Kidney epithelial cell (primary cell): ENCODE data around the gene ERCC2. TPM values are rescaled to one million over a fixed set of nuclear protein-coding genes. Genes with fewer than 3 reads are reported as not detected.
A peak's percentile ranks its signal among the peaks of the same experiment; 100 is the strongest.

Source experiments
- DNase-seq: peaks from one replicate; pipeline ENCODE4 v3.0.0-alpha.2; 2010; ENCODE audit warnings: low read depth
- H3K27me3 ChIP-seq: 2 replicates; pipeline ENCODE4 v1.6.0; 2011; ENCODE audit warnings: low read length; ENCODE audit not compliant: control insufficient read depth, insufficient read depth
- H3K36me3 ChIP-seq: 2 replicates; pipeline ENCODE4 v1.5.1; 2011; ENCODE audit warnings: low read length; ENCODE audit not compliant: control insufficient read depth, insufficient read depth
- H3K4me3 ChIP-seq: 2 replicates; pipeline ENCODE4 v1.5.1; 2011; ENCODE audit warnings: low read depth, mild to moderate bottlenecking, control low read depth, low read length
- total RNA-seq: library from RNA; depleted of rRNA; stranded (reverse); fragments of >200 nt; gene quantifications from 2 replicates; pipeline ENCODE4 v1.2.3, GENCODE V29; 2015
- TF ChIP-seq, protein P1 (sequence below): IDR thresholded peaks from 2 replicates; pipeline ENCODE4 v1.5.1; 2011; ENCODE audit warnings: mild to moderate bottlenecking, moderate library complexity, low read length, control low read depth, inconsistent platforms; ENCODE audit not compliant: insufficient read depth, poor library complexity, severe bottlenecking

ERCC2 gene
- 18.5 and 28.6 TPM in 2 replicates for total RNA-seq

DNA sequence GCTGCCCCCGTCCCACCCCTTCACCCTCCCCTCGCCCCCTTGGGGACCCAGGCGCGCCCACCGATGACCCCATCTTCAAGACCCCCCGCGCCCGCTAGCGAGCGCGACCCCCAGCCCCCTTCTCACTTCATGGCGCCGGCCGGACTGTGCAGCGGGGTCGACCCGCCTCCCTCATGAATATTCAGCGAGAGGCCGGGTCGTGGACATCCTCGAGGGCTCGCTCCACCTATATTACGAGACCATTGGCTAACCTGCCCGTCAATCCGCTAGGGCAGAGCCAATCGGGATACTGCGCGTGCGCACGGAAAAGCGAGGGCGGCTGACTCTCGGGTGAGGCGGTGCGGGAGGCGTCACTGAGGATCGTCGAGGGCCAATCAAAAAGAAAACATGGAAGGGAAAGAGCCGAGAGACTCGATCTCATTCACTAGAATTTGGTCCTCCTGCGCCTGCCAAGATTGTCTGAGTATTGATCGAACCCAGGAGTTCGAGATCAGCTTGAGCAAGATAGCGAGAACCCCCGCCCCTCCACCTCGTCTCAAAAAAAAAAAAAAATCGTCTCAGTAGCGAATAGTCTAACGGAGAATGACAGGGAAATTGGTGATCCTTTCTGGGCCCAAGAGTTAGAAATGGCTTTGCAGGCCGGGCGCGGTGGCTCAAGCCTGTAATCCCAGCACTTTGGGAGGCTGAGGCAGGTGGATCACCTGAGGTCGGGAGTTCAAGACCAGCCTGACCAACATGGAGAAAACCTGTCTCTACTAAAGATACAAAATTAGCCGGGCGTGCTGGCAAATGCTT lies at the start of gene ERCC2:
TSS of gene ERCC2 (minus strand) at position 164 of the 795 bp plus-strand sequence. CDS start at position 131, 33 bp downstream.
- Histone ChIP-seq H3K27me3 (no peaks in the 10 kb centered on the region), H3K36me3 (no peaks in the 10 kb centered on the region), H3K4me3 (peak within 1 kb of the TSS; percentile 61)
- TF ChIP-seq, protein P1, sequence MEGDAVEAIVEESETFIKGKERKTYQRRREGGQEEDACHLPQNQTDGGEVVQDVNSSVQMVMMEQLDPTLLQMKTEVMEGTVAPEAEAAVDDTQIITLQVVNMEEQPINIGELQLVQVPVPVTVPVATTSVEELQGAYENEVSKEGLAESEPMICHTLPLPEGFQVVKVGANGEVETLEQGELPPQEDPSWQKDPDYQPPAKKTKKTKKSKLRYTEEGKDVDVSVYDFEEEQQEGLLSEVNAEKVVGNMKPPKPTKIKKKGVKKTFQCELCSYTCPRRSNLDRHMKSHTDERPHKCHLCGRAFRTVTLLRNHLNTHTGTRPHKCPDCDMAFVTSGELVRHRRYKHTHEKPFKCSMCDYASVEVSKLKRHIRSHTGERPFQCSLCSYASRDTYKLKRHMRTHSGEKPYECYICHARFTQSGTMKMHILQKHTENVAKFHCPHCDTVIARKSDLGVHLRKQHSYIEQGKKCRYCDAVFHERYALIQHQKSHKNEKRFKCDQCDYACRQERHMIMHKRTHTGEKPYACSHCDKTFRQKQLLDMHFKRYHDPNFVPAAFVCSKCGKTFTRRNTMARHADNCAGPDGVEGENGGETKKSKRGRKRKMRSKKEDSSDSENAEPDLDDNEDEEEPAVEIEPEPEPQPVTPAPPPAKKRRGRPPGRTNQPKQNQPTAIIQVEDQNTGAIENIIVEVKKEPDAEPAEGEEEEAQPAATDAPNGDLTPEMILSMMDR = no peak
- DNase-seq = peak; percentile 70

DNA sequence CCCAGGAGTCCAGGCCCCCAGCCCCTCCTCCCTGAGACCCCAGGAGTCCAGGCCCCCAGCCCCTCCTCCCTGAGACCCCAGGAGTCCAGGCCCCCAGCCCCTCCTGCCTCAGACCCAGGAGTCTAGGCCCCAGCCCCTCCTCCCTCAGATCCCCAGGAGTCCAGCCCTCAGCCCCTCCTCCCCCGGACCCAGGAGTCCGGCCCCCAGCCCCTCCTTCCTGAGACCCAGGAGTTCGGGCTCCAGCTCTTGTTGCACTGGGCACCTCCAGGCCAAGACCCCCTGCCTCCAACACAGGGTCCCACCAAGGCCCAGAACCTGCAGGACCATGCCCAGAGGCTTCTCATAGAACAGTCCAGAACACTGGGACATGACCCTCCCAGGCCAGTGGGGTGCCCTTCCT lies 49.5 kb upstream of the ERCC2 start:
- TF ChIP-seq, protein P1 = no peak
- Histone ChIP-seq H3K27me3 (no peaks in the 10 kb centered on the region), H3K4me3 (no peak overlapping the region), H3K36me3 (no peaks in the 10 kb centered on the region)
- DNase-seq = no peak

DNA sequence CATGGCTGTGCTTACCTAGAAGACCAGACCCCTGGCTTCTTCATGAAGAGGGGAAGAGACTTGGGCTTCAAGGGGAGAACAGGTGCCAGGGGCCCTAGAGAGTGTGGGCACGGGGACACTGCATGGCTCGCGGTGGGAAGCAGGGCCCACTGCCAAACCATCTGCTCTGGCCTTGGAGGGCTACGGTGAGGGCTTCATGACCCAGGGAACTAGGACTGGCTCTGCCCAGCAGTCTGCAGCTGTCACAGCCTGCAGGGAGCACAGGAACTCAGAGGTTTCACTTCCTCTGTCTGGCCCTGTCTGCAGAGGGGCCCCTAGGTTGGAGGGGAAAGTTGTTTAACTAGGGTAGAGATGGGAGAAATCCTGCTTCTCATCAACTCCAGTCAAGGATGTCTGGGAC lies 49.0 kb upstream of the ERCC2 start:
- H3K4me3 ChIP-seq = no peak overlapping the region

DNA sequence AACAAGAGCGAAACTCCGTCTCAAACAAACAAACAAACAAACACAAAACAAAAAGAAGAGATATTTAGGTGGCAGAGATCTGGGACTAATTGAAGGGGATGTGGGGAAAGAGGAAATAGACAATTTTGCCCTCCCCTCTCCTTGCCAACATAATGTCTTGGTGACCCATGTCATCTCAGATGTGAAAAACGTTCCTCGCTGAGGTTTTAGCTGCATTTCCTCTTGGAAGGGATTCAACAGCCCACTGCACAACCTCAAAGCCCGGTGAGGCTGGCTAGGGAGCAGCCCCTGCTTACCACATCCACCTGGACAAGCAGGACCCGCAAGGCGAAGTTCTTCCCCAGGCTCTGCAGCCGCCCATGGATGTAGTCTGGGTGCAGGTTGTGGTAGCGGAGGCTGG lies 48.4 kb upstream of the ERCC2 start:
- no peak for DNase-seq
- Histone ChIP-seq H3K4me3 (no peak overlapping the region), H3K36me3 (no peaks in the 10 kb centered on the region), H3K27me3 (no peaks in the 10 kb centered on the region)
- TF ChIP-seq, protein P1 = no peak

More for the DNA sequence above, 49.0 kb upstream of the ERCC2 start:
- TF ChIP-seq, protein P1 = no peak
- Histone ChIP-seq H3K27me3 (no peaks in the 10 kb centered on the region), H3K36me3 (no peaks in the 10 kb centered on the region)
- DNase-seq = no peak

DNA sequence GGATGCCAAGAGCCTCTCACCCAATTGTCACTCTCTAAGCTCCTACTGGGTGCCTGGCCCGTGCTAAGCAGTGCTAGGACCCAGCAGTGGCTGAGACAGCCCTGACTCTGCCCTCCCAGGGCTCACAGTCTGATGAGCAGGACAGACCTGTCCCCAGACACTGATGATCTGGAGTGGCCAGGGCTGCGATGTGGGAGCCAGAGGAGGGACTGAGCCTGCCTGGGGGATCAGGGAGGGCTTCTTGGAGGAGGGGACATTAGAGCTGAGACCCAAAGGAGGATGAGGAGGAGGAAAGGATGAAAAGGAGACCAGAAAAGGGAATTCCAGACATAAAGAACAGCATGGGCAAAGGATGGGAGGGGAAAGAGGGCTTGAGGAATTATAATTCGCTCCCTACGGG lies 46.8 kb upstream of the ERCC2 start:
- H3K27me3 ChIP-seq = no peaks in the 10 kb centered on the region
- no peak overlapping the region for H3K4me3 ChIP-seq
- TF ChIP-seq, protein P1 = no peak
- DNase-seq = no peak
- no peaks in the 10 kb centered on the region for H3K36me3 ChIP-seq

DNA sequence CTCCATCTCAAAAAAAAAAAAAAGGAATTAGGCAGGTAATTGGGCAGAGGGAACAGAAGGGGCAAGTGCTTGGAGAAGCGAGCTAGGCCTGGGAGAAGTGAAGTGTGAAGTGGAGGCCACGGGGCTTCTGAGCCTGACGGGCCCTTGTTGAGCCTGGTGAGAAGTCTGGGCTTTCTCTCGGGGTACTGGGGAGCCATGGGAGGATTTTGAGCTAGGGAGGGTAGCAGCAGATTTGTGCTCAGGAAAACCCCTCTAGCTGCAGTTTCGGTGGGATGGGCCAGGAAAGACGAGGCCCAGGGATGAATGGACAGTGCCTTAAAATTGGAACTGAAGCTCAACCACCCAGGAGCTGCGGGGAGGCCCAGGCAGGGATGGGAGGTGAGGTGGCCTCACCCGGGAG lies 44.1 kb upstream of the ERCC2 start:
- TF ChIP-seq, protein P1 = no peak

More for the DNA sequence above, 44.1 kb upstream of the ERCC2 start:
- H3K36me3 ChIP-seq = no peaks in the 10 kb centered on the region
- H3K4me3 ChIP-seq = no peak overlapping the region
- DNase-seq = no peak
- H3K27me3 ChIP-seq = no peaks in the 10 kb centered on the region
